Karpas-422 (cell line): ENCODE data around the gene LRPAP1. TPM values are rescaled to one million over a fixed set of nuclear protein-coding genes. Genes with fewer than 3 reads are reported as not detected.

ENCODE experiments used
- DNase-seq: peaks from one replicate; pipeline ENCODE4 v3.0.0-alpha.2; 2015
- H2AFZ ChIP-seq: fragments of 200-600 bp; sonication (generic); 2 replicates; pipeline ENCODE4 v1.6.1; 2014; ENCODE audit warnings: antibody characterized with exemption, low read length, mixed read lengths
- H3K27ac ChIP-seq: fragments of 200-600 bp; sonication (generic); 2 replicates; pipeline ENCODE4 v1.5.1; 2014; ENCODE audit warnings: mild to moderate bottlenecking, low read length, moderate library complexity
- H3K27me3 ChIP-seq: fragments of 200-600 bp; sonication (generic); 2 replicates; pipeline ENCODE4 v1.6.1; 2014; ENCODE audit warnings: low read length, mixed read lengths
- H3K36me3 ChIP-seq: fragments of 200-600 bp; sonication (generic); 2 replicates; pipeline ENCODE4 v1.6.1; 2014; ENCODE audit warnings: low read length, mixed read lengths; ENCODE audit not compliant: insufficient read depth
- H3K4me1 ChIP-seq: fragments of 200-600 bp; sonication (generic); 2 replicates; pipeline ENCODE4 v1.6.1; 2014; ENCODE audit warnings: mild to moderate bottlenecking, low read length, mixed read lengths
- H3K4me2 ChIP-seq: fragments of 200-600 bp; sonication (generic); 2 replicates; pipeline ENCODE4 v1.6.1; 2014; ENCODE audit warnings: low read length, low read depth, mild to moderate bottlenecking; ENCODE audit not compliant: poor library complexity, severe bottlenecking
- H3K4me3 ChIP-seq: fragments of 200-600 bp; sonication (generic); 2 replicates; pipeline ENCODE4 v1.5.1; 2014; ENCODE audit warnings: mild to moderate bottlenecking, antibody characterized with exemption, low read length, mixed read lengths
- H3K79me2 ChIP-seq: fragments of 200-600 bp; sonication (generic); 2 replicates; pipeline ENCODE4 v1.6.1; 2014; ENCODE audit warnings: mild to moderate bottlenecking, low read length, mixed read lengths
- H3K9ac ChIP-seq: fragments of 200-600 bp; sonication (generic); 2 replicates; pipeline ENCODE4 v1.6.0; 2014; ENCODE audit warnings: low read length
- H3K9me2 ChIP-seq: fragments of 200-600 bp; sonication (generic), shearing (Covaris generic); replicated peaks from 2 replicates; pipeline ENCODE4 v1.6.0; 2014; ENCODE audit warnings: mild to moderate bottlenecking, low read length, moderate library complexity; ENCODE audit not compliant: insufficient read depth
- H3K9me3 ChIP-seq: fragments of 300-700, 200-600 bp; sonication (generic); 2 replicates; pipeline ENCODE4 v1.6.1; 2014; ENCODE audit warnings: low read length, mixed read lengths
- H4K20me1 ChIP-seq: fragments of 200-600 bp; sonication (generic); 2 replicates; pipeline ENCODE4 v1.6.1; 2014; ENCODE audit warnings: mild to moderate bottlenecking, antibody characterized with exemption, low read length, low read depth; ENCODE audit not compliant: insufficient read depth
- total RNA-seq: library from RNA; depleted of rRNA; stranded (reverse); fragments of >200 nt; shearing (Covaris generic); gene quantifications from 2 replicates; pipeline ENCODE4 v1.2.3, GENCODE V29; 2014; ENCODE audit warnings: low replicate concordance

The LRPAP1 gene
- total RNA-seq, 1 experiment from 2014 or later = 15.3 TPM

- H4K20me1 ChIP-seq = no peaks in the 10 kb centered on the region
- H3K9me2 ChIP-seq = no peaks in the 10 kb centered on the region
- no peaks in the 10 kb centered on the region for H3K9me3 ChIP-seq
- H3K36me3 ChIP-seq = no peaks in the 10 kb centered on the region
- H3K27ac ChIP-seq = no peak overlapping the region
- H3K9ac ChIP-seq = no peak overlapping the region
- no peaks in the 10 kb centered on the region for H3K4me1 ChIP-seq
- H3K79me2 ChIP-seq = no peaks in the 10 kb centered on the region
- no peak overlapping the region for H2AFZ ChIP-seq
- H3K4me3 ChIP-seq = no peak overlapping the region
- DNase-seq = no peak
- H3K27me3 ChIP-seq = no peaks in the 10 kb centered on the region
- H3K4me2 ChIP-seq = no peak overlapping the region
Observed at GRCh38 chr4:3466691-3467600, 65.3 kb downstream of the LRPAP1 start.

- H3K4me2 ChIP-seq = no peak overlapping the region
- no peaks in the 10 kb centered on the region for H4K20me1 ChIP-seq
- no peaks in the 10 kb centered on the region for H3K27me3 ChIP-seq
- H3K9me2 ChIP-seq = no peaks in the 10 kb centered on the region
- no peaks in the 10 kb centered on the region for H3K79me2 ChIP-seq
- no peak for DNase-seq
- H3K9ac ChIP-seq = no peak overlapping the region
- H3K27ac ChIP-seq = no peak overlapping the region
- H2AFZ ChIP-seq = no peak overlapping the region
- no peaks in the 10 kb centered on the region for H3K36me3 ChIP-seq
- H3K4me3 ChIP-seq = no peak overlapping the region
- H3K9me3 ChIP-seq = no peaks in the 10 kb centered on the region
- no peaks in the 10 kb centered on the region for H3K4me1 ChIP-seq
Observed at GRCh38 chr4:3465698-3466671, 66.2 kb downstream of the LRPAP1 start.

GRCh38 chr4:3464911-3465697, 67.1 kb downstream of the LRPAP1 start:
- no peak overlapping the region for H3K9ac ChIP-seq
- H4K20me1 ChIP-seq = no peaks in the 10 kb centered on the region
- no peaks in the 10 kb centered on the region for H3K36me3 ChIP-seq
- H2AFZ ChIP-seq = no peak overlapping the region
- no peaks in the 10 kb centered on the region for H3K4me1 ChIP-seq
- no peak overlapping the region for H3K27ac ChIP-seq
- no peaks in the 10 kb centered on the region for H3K9me3 ChIP-seq
- no peaks in the 10 kb centered on the region for H3K27me3 ChIP-seq
- H3K9me2 ChIP-seq = no peaks in the 10 kb centered on the region
- no peak overlapping the region for H3K4me2 ChIP-seq
- no peak overlapping the region for H3K4me3 ChIP-seq
- no peak for DNase-seq
- H3K79me2 ChIP-seq = no peaks in the 10 kb centered on the region

GRCh38 chr4:3464349-3464905, 67.8 kb downstream of the LRPAP1 start:
- no peaks in the 10 kb centered on the region for H4K20me1 ChIP-seq
- H3K27ac ChIP-seq = no peak overlapping the region
- H3K36me3 ChIP-seq = no peaks in the 10 kb centered on the region
- no peaks in the 10 kb centered on the region for H3K4me1 ChIP-seq
- H3K4me3 ChIP-seq = no peak overlapping the region
- no peak overlapping the region for H3K4me2 ChIP-seq
- H3K9me3 ChIP-seq = no peaks in the 10 kb centered on the region
- DNase-seq = no peak
- no peaks in the 10 kb centered on the region for H3K79me2 ChIP-seq
- H2AFZ ChIP-seq = no peak overlapping the region
- no peaks in the 10 kb centered on the region for H3K9me2 ChIP-seq
- H3K27me3 ChIP-seq = no peaks in the 10 kb centered on the region
- no peak overlapping the region for H3K9ac ChIP-seq

GRCh38 chr4:3463556-3464348, 68.5 kb downstream of the LRPAP1 start:
- no peak overlapping the region for H3K4me3 ChIP-seq
- no peaks in the 10 kb centered on the region for H3K79me2 ChIP-seq
- H3K4me2 ChIP-seq = no peak overlapping the region
- no peak overlapping the region for H2AFZ ChIP-seq
- no peaks in the 10 kb centered on the region for H3K36me3 ChIP-seq
- no peaks in the 10 kb centered on the region for H4K20me1 ChIP-seq
- H3K9me2 ChIP-seq = no peaks in the 10 kb centered on the region
- H3K9ac ChIP-seq = no peak overlapping the region
- DNase-seq = no peak
- H3K9me3 ChIP-seq = no peaks in the 10 kb centered on the region
- no peak overlapping the region for H3K27ac ChIP-seq
- H3K4me1 ChIP-seq = no peaks in the 10 kb centered on the region
- no peaks in the 10 kb centered on the region for H3K27me3 ChIP-seq

- Histone ChIP-seq H3K4me2 (no peak within 1 kb of the TSS), H3K36me3 (no peaks in the 10 kb centered on the region), H3K79me2 (no peaks in the 10 kb centered on the region), H4K20me1 (no peaks in the 10 kb centered on the region), H3K9ac (no peak within 1 kb of the TSS), H2AFZ (no peak within 1 kb of the TSS), H3K4me1 (no peaks in the 10 kb centered on the region), H3K9me2 (no peaks in the 10 kb centered on the region), H3K27me3 (no peaks in the 10 kb centered on the region), H3K9me3 (no peaks in the 10 kb centered on the region), H3K27ac (no peak within 1 kb of the TSS), H3K4me3 (no peak within 1 kb of the TSS)
- DNase-seq = no peak
Observed at GRCh38 chr4:3462790-3463415, 69.3 kb downstream of the LRPAP1 start, which contains the start of gene DOK7. Gene DOK7 (plus strand): TSS chr4:3463306. CDS start chr4:3463376, 70 bp downstream.

GRCh38 chr4:3462321-3462789, 69.9 kb downstream of the LRPAP1 start:
- Histone ChIP-seq H4K20me1 (no peaks in the 10 kb centered on the region), H3K9me2 (no peaks in the 10 kb centered on the region), H3K79me2 (no peaks in the 10 kb centered on the region), H3K4me1 (no peaks in the 10 kb centered on the region), H3K27ac (no peak overlapping the region), H3K36me3 (no peaks in the 10 kb centered on the region), H2AFZ (no peak overlapping the region), H3K9me3 (no peaks in the 10 kb centered on the region), H3K27me3 (no peaks in the 10 kb centered on the region), H3K4me3 (no peak overlapping the region), H3K4me2 (no peak overlapping the region), H3K9ac (no peak overlapping the region)
- DNase-seq = no peak
